IMR-90 (cell line): ENCODE measurements around the gene NAPSA. TPM values are rescaled to one million over a fixed set of nuclear protein-coding genes. Genes with fewer than 3 reads are reported as not detected.

Source experiments
- ATAC-seq: fragments of 200-7000 bp; cut with Tn5 transposase; 2 replicates; pipeline ENCODE4 v1.9.1; 2020; ENCODE audit warnings: low read depth, mild to moderate bottlenecking, moderate library complexity
- BruUV-seq: library from RNA; stranded (reverse); fragments of 400-500 nt; replicated peaks from 2 replicates; lab custom pipeline; 2021; lab: Mats Ljungman, UMichigan
- CTCF ChIA-PET: fragments of 300-600 bp; formaldehyde crosslinking; extraction: SDS; loops from one replicate; lab custom pipeline; 2021; ENCODE audit warnings: antibody characterized with exemption; lab: Yijun Ruan, JAX
- POLR2A ChIA-PET: fragments of 300-600 bp; sonication (Branson Sonifier 250); formaldehyde crosslinking; loops from one replicate; lab custom pipeline; 2022; ENCODE audit warnings: antibody characterized with exemption; ENCODE audit not compliant: unreplicated experiment; lab: Charles Lee
- DNase-seq: peaks from one replicate; pipeline ENCODE4 v3.0.0; 2013
- H2AFZ ChIP-seq: replicated peaks from 2 replicates; pipeline ENCODE3; 2013; ENCODE audit warnings: low read length, mild to moderate bottlenecking; ENCODE audit not compliant: poor library complexity
- H2AK5ac ChIP-seq: 2 replicates; pipeline ENCODE4 v1.6.1; 2013; ENCODE audit warnings: low read depth, low read length, inconsistent platforms
- H2AK9ac ChIP-seq: replicated peaks from 2 replicates; pipeline ENCODE3; 2013; ENCODE audit warnings: mild to moderate bottlenecking, low read depth, low read length, moderate library complexity; ENCODE audit not compliant: poor library complexity
- H2BK120ac ChIP-seq: 2 replicates; pipeline ENCODE4 v1.6.1; 2013; ENCODE audit warnings: low read depth, low read length, inconsistent platforms
- H2BK15ac ChIP-seq: 3 replicates; pipeline ENCODE4 v1.6.1; 2013; ENCODE audit warnings: low read depth, low read length, inconsistent platforms
- H2BK20ac ChIP-seq: 2 replicates; pipeline ENCODE4 v1.6.1; 2013; ENCODE audit warnings: low read depth, mild to moderate bottlenecking, inconsistent platforms, low read length, moderate library complexity
- H2BK5ac ChIP-seq: 2 replicates; pipeline ENCODE4 v1.6.1; 2013; ENCODE audit warnings: mild to moderate bottlenecking, low read depth, low read length, inconsistent platforms; ENCODE audit not compliant: poor library complexity, severe bottlenecking
- H3K14ac ChIP-seq: replicated peaks from 2 replicates; pipeline ENCODE4 v1.6.1; 2013; ENCODE audit warnings: low read depth, low read length, inconsistent platforms
- H3K18ac ChIP-seq: 2 replicates; pipeline ENCODE4 v1.6.1; 2013; ENCODE audit warnings: low read depth, low read length, control low read depth
- H3K23ac ChIP-seq: 2 replicates; pipeline ENCODE4 v1.6.1; 2013; ENCODE audit warnings: low read depth, low read length, inconsistent platforms
- H3K27ac ChIP-seq: 2 replicates; pipeline ENCODE4 v1.5.1; 2013; ENCODE audit warnings: mild to moderate bottlenecking, control low read depth, low read length; ENCODE audit not compliant: insufficient read depth
- H3K27me3 ChIP-seq: 2 replicates; pipeline ENCODE4 v1.6.1; 2013; ENCODE audit warnings: low read length; ENCODE audit not compliant: control insufficient read depth, insufficient read depth
- H3K36me3 ChIP-seq: 2 replicates; pipeline ENCODE4 v1.6.1; 2013; ENCODE audit warnings: low read length, mixed read lengths; ENCODE audit not compliant: control insufficient read depth, insufficient read depth
- H3K4ac ChIP-seq: 2 replicates; pipeline ENCODE4 v1.6.1; 2013; ENCODE audit warnings: low read depth, low read length, inconsistent platforms
- H3K4me1 ChIP-seq: 2 replicates; pipeline ENCODE4 v1.6.1; 2013; ENCODE audit warnings: low read length, mixed read lengths; ENCODE audit not compliant: control insufficient read depth, insufficient read depth
- H3K4me2 ChIP-seq: 2 replicates; pipeline ENCODE4 v1.6.1; 2013; ENCODE audit warnings: low read depth, mild to moderate bottlenecking, control low read depth, low read length, moderate library complexity
- H3K4me3 ChIP-seq: 2 replicates; pipeline ENCODE4 v1.5.1; 2013; ENCODE audit warnings: low read depth, mild to moderate bottlenecking, control low read depth, low read length, moderate library complexity; ENCODE audit not compliant: insufficient read depth
- H3K56ac ChIP-seq: 2 replicates; pipeline ENCODE4 v1.6.1; 2013; ENCODE audit warnings: low read length, inconsistent platforms; ENCODE audit not compliant: insufficient read depth; ENCODE audit errors: extremely low read depth
- H3K79me1 ChIP-seq, 2 experiments: 2 replicates each; pipeline ENCODE4 v1.6.1; 2013; ENCODE audit warnings: low read length in 2 of 2, inconsistent platforms in 1 of 2, low read depth in 1 of 2
- H3K9ac ChIP-seq: 2 replicates; pipeline ENCODE4 v1.6.1; 2013; ENCODE audit warnings: low read depth, low read length, control low read depth
- H3K9me1 ChIP-seq: 2 replicates; pipeline ENCODE4 v1.6.1; 2013; ENCODE audit warnings: low read length, inconsistent platforms; ENCODE audit not compliant: insufficient read depth
- H3K9me3 ChIP-seq: 2 replicates; pipeline ENCODE4 v1.6.1; 2013; ENCODE audit warnings: low read length; ENCODE audit not compliant: control insufficient read depth, insufficient read depth
- H4K20me1 ChIP-seq: 2 replicates; pipeline ENCODE4 v1.6.1; 2013; ENCODE audit warnings: low read length, inconsistent platforms; ENCODE audit not compliant: insufficient read depth
- H4K5ac ChIP-seq: 2 replicates; pipeline ENCODE4 v1.6.1; 2013; ENCODE audit warnings: mild to moderate bottlenecking, low read depth, low read length, control low read depth
- H4K8ac ChIP-seq, 2 experiments: 2 replicates each; pipeline ENCODE4 v1.6.1; 2013; ENCODE audit warnings: low read depth in 2 of 2, low read length in 2 of 2, control low read depth in 1 of 2, inconsistent platforms in 1 of 2
- H4K91ac ChIP-seq: 2 replicates; pipeline ENCODE4 v1.6.1; 2013; ENCODE audit warnings: low read depth, low read length, inconsistent platforms; ENCODE audit not compliant: insufficient read depth
- BHLHE40 ChIP-seq: fragments of 150-350 bp; IDR thresholded peaks from 2 replicates; pipeline ENCODE4 v1.6.1; 2016; ENCODE audit warnings: mild to moderate bottlenecking, low read depth, low read length
- CEBPB ChIP-seq: IDR thresholded peaks from 2 replicates; pipeline ENCODE4 v1.6.1; 2012; ENCODE audit warnings: low read depth, low read length, improper control_type of control experiment
- CHD1 ChIP-seq: IDR thresholded peaks from 2 replicates; pipeline ENCODE4 v1.6.1; 2012; ENCODE audit warnings: low read depth, low read length, improper control_type of control experiment
- FOS ChIP-seq: fragments of 150-350 bp; IDR thresholded peaks from 2 replicates; pipeline ENCODE4 v1.6.1; 2016; ENCODE audit warnings: low read depth, low read length
- MAFK ChIP-seq: IDR thresholded peaks from 2 replicates; pipeline ENCODE4 v1.6.1; 2012; ENCODE audit warnings: low read depth, low read length, improper control_type of control experiment
- MAZ ChIP-seq: IDR thresholded peaks from 2 replicates; pipeline ENCODE4 v1.6.1; 2012; ENCODE audit warnings: low read depth, mild to moderate bottlenecking, low read length, improper control_type of control experiment, moderate library complexity, borderline replicate concordance
- MXI1 ChIP-seq: IDR thresholded peaks from 2 replicates; pipeline ENCODE4 v1.6.1; 2012; ENCODE audit warnings: low read depth, mild to moderate bottlenecking, low read length, moderate library complexity, borderline replicate concordance
- NFE2L2 ChIP-seq: fragments of 150-350 bp; IDR thresholded peaks from 2 replicates; pipeline ENCODE4 v1.6.1; 2016; ENCODE audit warnings: low read depth, mild to moderate bottlenecking, low read length
- POLR2A ChIP-seq: IDR thresholded peaks from 2 replicates; pipeline ENCODE4 v1.6.1; 2012; ENCODE audit warnings: mild to moderate bottlenecking, low read depth, low read length
- RAD21 ChIP-seq: IDR thresholded peaks from 2 replicates; pipeline ENCODE4 v1.6.1; 2012; ENCODE audit warnings: low read length, improper control_type of control experiment
- RCOR1 ChIP-seq: IDR thresholded peaks from 2 replicates; pipeline ENCODE4 v1.6.1; 2012; ENCODE audit warnings: mild to moderate bottlenecking, low read length, improper control_type of control experiment; ENCODE audit not compliant: insufficient replicate concordance
- RFX5 ChIP-seq: IDR thresholded peaks from 2 replicates; pipeline ENCODE4 v1.8.0; 2012; ENCODE audit warnings: low read depth, mild to moderate bottlenecking, low read length, moderate library complexity
- SMC3 ChIP-seq: fragments of 150-350 bp; IDR thresholded peaks from 2 replicates; pipeline ENCODE4 v1.6.1; 2016; ENCODE audit warnings: low read depth, mild to moderate bottlenecking, antibody characterized with exemption, low read length, moderate library complexity
- WGBS, 2 experiments: methylation state at CpG; one replicate each; pipeline versions ENCODE4 v1.1.5 to v1.1.7; 2013; ENCODE audit warnings: missing lambda C conversion rate in 2 of 2; ENCODE audit not compliant: insufficient read length in 1 of 2; ENCODE audit errors: extremely low coverage in 2 of 2; 5-methylcytosine and 5-hydroxymethylcytosine counted together
- dilution Hi-C: fragments of 300-500 bp; cut with HindIII; formaldehyde crosslinking; loops from one replicate; pipeline ENCODE4 v1.14.3; 2018; ENCODE audit warnings: low sequenced_read_pairs; ENCODE audit not compliant: unreplicated experiment
- in situ Hi-C: fragments of 300-500 bp; cut with MboI; formaldehyde crosslinking; loops from 3 replicates; pipeline ENCODE4 v1.14.3; 2019; ENCODE audit warnings: low sequenced_read_pairs, inconsistent platforms, mixed read lengths
- intact Hi-C: fragments of 100-400 bp; cut with micrococcal nuclease; formaldehyde crosslinking; loops from 2 replicates; pipeline ENCODE4 v1.10.0; 2022
- polyA plus RNA-seq, 3 experiments: library from polyadenylated mRNA; depleted of rRNA; stranded (reverse); fragments of >200 nt; gene quantifications; 2 replicates each; pipeline ENCODE4 v1.2.3, GENCODE V29; 2012; ENCODE audit warnings: low replicate concordance in 1 of 3
- total RNA-seq: library from RNA; depleted of rRNA; stranded (reverse); fragments of >200 nt; gene quantifications from 2 replicates; pipeline ENCODE4 v1.2.3, GENCODE V29; 2012
- TF ChIP-seq, protein P1 (sequence below): fragments of 150-350 bp; IDR thresholded peaks from 2 replicates; pipeline ENCODE4 v1.6.1; 2016; ENCODE audit warnings: low read depth, mild to moderate bottlenecking, low read length, moderate library complexity, borderline replicate concordance
- TF ChIP-seq, protein P2 (sequence below): fragments of 150-350 bp; IDR thresholded peaks from 2 replicates; pipeline ENCODE4 v1.6.1; 2017; ENCODE audit warnings: mild to moderate bottlenecking, antibody characterized with exemption, low read length, low read depth
- TF ChIP-seq, protein P3 (sequence below): conservative IDR thresholded peaks from 2 replicates; pipeline ENCODE4 v1.5.1; 2012; ENCODE audit warnings: mild to moderate bottlenecking, low read depth, low read length, improper control_type of control experiment

The NAPSA gene
- total and polyA plus RNA-seq, 2 of the 4 experiments (the other 2 are of a cell fraction) = 0.39 TPM; not detected in 1

DNA sequence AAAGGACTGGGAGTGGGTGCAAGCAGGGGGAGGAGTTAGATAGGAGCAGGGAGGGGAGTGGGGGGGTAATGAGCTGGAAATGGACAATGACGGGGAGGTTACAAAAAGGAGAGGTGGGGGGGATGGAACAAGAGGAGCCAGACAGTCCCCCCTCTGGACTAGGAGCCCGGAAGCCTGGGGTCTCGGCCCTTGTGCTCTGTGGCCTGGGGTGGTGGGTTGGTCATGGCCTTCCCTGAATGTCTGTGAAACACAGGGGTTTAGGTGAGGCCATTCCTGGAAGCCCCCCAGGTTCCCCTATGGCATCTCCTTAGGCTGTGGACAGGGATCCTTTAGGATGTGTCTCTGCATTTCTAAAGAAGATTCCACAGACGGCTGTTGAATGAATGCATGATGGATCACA, 48.3 kb downstream of the NAPSA start:
- intact Hi-C loops = no loop called here
- Histone ChIP-seq H3K4me2 (no peak overlapping the region), H4K20me1 (no peaks in the 10 kb centered on the region), H3K14ac (no peak overlapping the region), H3K56ac (no peak overlapping the region), H2AK5ac (no peak overlapping the region), H3K4me3 (no peak overlapping the region), H2AK9ac (no peak overlapping the region), H3K79me1 (no peaks in the 10 kb centered on the region), H2AFZ (no peak overlapping the region), H3K27ac (no peak overlapping the region), H3K9ac (no peak overlapping the region), H3K4me1 (no peaks in the 10 kb centered on the region), H3K4ac (no peak overlapping the region), H3K36me3 (no peaks in the 10 kb centered on the region), H3K23ac (no peak overlapping the region), H4K5ac (no peak overlapping the region), H2BK15ac (no peak overlapping the region), H2BK120ac (no peak overlapping the region), H3K27me3 (peaks cover 32% of the 10 kb centered on the region), H3K9me1 (no peaks in the 10 kb centered on the region), H3K18ac (no peak overlapping the region), H2BK5ac (no peak overlapping the region), H4K8ac (no peak overlapping the region), H2BK20ac (no peak overlapping the region), H3K9me3 (no peaks in the 10 kb centered on the region), H4K91ac (no peak overlapping the region)
- POLR2A ChIA-PET = no interaction called here
- CTCF ChIA-PET = no interaction called here
- BruUV-seq = no TSS peak
- dilution Hi-C loops = no loop called here
- 67% methylated on average over 2 of the region's 4 CpGs; no CpG with 5 or more reads in 1 of the 2 experiments for WGBS, 2 experiments
- TF ChIP-seq, protein P1, sequence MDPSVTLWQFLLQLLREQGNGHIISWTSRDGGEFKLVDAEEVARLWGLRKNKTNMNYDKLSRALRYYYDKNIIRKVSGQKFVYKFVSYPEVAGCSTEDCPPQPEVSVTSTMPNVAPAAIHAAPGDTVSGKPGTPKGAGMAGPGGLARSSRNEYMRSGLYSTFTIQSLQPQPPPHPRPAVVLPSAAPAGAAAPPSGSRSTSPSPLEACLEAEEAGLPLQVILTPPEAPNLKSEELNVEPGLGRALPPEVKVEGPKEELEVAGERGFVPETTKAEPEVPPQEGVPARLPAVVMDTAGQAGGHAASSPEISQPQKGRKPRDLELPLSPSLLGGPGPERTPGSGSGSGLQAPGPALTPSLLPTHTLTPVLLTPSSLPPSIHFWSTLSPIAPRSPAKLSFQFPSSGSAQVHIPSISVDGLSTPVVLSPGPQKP = no peak
- TF ChIP-seq RAD21 (no peak), BHLHE40 (no peak), RCOR1 (no peak), POLR2A (no peak), CHD1 (no peak), MAFK (no peak), MAZ (no peak), SMC3 (no peak), FOS (no peak), MXI1 (no peak), RFX5 (no peak), NFE2L2 (no peak), CEBPB (no peak)
- TF ChIP-seq, protein P2, sequence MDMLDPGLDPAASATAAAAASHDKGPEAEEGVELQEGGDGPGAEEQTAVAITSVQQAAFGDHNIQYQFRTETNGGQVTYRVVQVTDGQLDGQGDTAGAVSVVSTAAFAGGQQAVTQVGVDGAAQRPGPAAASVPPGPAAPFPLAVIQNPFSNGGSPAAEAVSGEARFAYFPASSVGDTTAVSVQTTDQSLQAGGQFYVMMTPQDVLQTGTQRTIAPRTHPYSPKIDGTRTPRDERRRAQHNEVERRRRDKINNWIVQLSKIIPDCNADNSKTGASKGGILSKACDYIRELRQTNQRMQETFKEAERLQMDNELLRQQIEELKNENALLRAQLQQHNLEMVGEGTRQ = no peak
- TF ChIP-seq, protein P3, sequence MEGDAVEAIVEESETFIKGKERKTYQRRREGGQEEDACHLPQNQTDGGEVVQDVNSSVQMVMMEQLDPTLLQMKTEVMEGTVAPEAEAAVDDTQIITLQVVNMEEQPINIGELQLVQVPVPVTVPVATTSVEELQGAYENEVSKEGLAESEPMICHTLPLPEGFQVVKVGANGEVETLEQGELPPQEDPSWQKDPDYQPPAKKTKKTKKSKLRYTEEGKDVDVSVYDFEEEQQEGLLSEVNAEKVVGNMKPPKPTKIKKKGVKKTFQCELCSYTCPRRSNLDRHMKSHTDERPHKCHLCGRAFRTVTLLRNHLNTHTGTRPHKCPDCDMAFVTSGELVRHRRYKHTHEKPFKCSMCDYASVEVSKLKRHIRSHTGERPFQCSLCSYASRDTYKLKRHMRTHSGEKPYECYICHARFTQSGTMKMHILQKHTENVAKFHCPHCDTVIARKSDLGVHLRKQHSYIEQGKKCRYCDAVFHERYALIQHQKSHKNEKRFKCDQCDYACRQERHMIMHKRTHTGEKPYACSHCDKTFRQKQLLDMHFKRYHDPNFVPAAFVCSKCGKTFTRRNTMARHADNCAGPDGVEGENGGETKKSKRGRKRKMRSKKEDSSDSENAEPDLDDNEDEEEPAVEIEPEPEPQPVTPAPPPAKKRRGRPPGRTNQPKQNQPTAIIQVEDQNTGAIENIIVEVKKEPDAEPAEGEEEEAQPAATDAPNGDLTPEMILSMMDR = no peak
- in situ Hi-C loops = no loop called here
- ATAC-seq = no peak
- no peak for DNase-seq
